HepG2 (cell line): Measurements from ENCODE around the gene CNP. TPM values are rescaled to one million over a fixed set of nuclear protein-coding genes. Genes with fewer than 3 reads are reported as not detected.
A peak's percentile ranks its signal among the peaks of the same experiment; 100 is the strongest.

ENCODE experiments used
- ATF1 ChIP-seq: IDR thresholded peaks from 2 replicates; pipeline ENCODE4 v1.6.1; 2016; ENCODE audit warnings: mild to moderate bottlenecking, control low read depth
- ATRX ChIP-seq: sonication (generic); formaldehyde crosslinking; IDR thresholded peaks from 2 replicates; pipeline ENCODE4 v1.4.0; 2020; ENCODE audit warnings: missing genetic modification reagents, borderline replicate concordance
- BRCA1 ChIP-seq: sonication (generic); formaldehyde crosslinking; IDR thresholded peaks from 2 replicates; pipeline ENCODE4 v1.4.0; 2020; ENCODE audit warnings: missing genetic modification reagents
- BRD4 ChIP-seq: sonication (generic); formaldehyde crosslinking; IDR thresholded peaks from 2 replicates; pipeline ENCODE4 v1.4.0; 2020; ENCODE audit warnings: missing genetic modification reagents
- CSRNP2 ChIP-seq: sonication (generic); formaldehyde crosslinking; conservative IDR thresholded peaks from 2 replicates; pipeline ENCODE4 v1.8.0; 2022; ENCODE audit warnings: low read depth, missing genetic modification reagents
- ETV6 ChIP-seq: sonication (generic); formaldehyde crosslinking; conservative IDR thresholded peaks from 2 replicates; pipeline ENCODE4 v1.4.0; 2020; ENCODE audit warnings: missing genetic modification reagents
- GPN1 ChIP-seq: sonication (generic); formaldehyde crosslinking; IDR thresholded peaks from 2 replicates; pipeline ENCODE4 v1.5.1; 2020; ENCODE audit warnings: missing genetic modification reagents, borderline replicate concordance
- HOXA9 ChIP-seq: sonication (generic); formaldehyde crosslinking; IDR thresholded peaks from 2 replicates; pipeline ENCODE4 v1.8.1; 2022; ENCODE audit warnings: missing genetic modification reagents, mild to moderate bottlenecking, moderate library complexity, borderline replicate concordance
- MBNL3 ChIP-seq: fragments of 250-450 bp; sonication (Bioruptor Pico); conservative IDR thresholded peaks from 2 replicates; pipeline ENCODE4 v1.8.0; 2022; ENCODE audit warnings: mild to moderate bottlenecking, inconsistent platforms
- MTA1 ChIP-seq: sonication (generic); formaldehyde crosslinking; IDR thresholded peaks from 2 replicates; pipeline ENCODE4 v1.4.0; 2020; ENCODE audit warnings: missing genetic modification reagents, mild to moderate bottlenecking, borderline replicate concordance
- NCOR1 ChIP-seq: fragments of 200-600 bp; sonication (generic); IDR thresholded peaks from 2 replicates; pipeline ENCODE4 v1.7.0; 2017; ENCODE audit warnings: antibody characterized with exemption, low read length, borderline replicate concordance
- NR3C1 ChIP-seq: sonication (generic); formaldehyde crosslinking; IDR thresholded peaks from 2 replicates; pipeline ENCODE4 v1.4.0; 2020; ENCODE audit warnings: missing genetic modification reagents
- RAD21 ChIP-seq: fragments of 450-650 bp; formaldehyde crosslinking; IDR thresholded peaks from 2 replicates; pipeline ENCODE4 v1.5.0; 2020; ENCODE audit warnings: mild to moderate bottlenecking
- SALL2 ChIP-seq: sonication (generic); formaldehyde crosslinking; IDR thresholded peaks from 2 replicates; pipeline ENCODE4 v1.8.1; 2023; ENCODE audit warnings: mild to moderate bottlenecking, missing genetic modification reagents, inconsistent platforms
- SIN3B ChIP-seq: fragments of 150-350 bp; IDR thresholded peaks from 2 replicates; pipeline ENCODE4 v1.6.1; 2014; ENCODE audit warnings: low read length
- SMAD3 ChIP-seq: sonication (generic); formaldehyde crosslinking; IDR thresholded peaks from 2 replicates; pipeline ENCODE4 v1.4.0; 2020; ENCODE audit warnings: missing genetic modification reagents
- TARDBP ChIP-seq: sonication (generic); formaldehyde crosslinking; IDR thresholded peaks from 2 replicates; pipeline ENCODE4 v1.8.0; 2022; ENCODE audit warnings: mild to moderate bottlenecking, missing genetic modification reagents
- ZFX ChIP-seq: sonication (generic); formaldehyde crosslinking; IDR thresholded peaks from 2 replicates; pipeline ENCODE4 v1.4.0; 2020; ENCODE audit warnings: mild to moderate bottlenecking, low read depth, missing genetic modification reagents, moderate library complexity
- ZNF160 ChIP-seq: sonication (generic); formaldehyde crosslinking; IDR thresholded peaks from 2 replicates; pipeline ENCODE4 v1.8.0; 2022; ENCODE audit warnings: mild to moderate bottlenecking, inconsistent platforms, missing genetic modification reagents
- ZNF225 ChIP-seq: sonication (generic); formaldehyde crosslinking; IDR thresholded peaks from 2 replicates; pipeline ENCODE4 v1.4.0; 2020; ENCODE audit warnings: mild to moderate bottlenecking, missing genetic modification reagents
- ZNF232 ChIP-seq: sonication (generic); formaldehyde crosslinking; IDR thresholded peaks from 2 replicates; pipeline ENCODE4 v1.4.0; 2020; ENCODE audit warnings: missing genetic modification reagents, borderline replicate concordance
- ZNF780A ChIP-seq: sonication (generic); formaldehyde crosslinking; IDR thresholded peaks from 2 replicates; pipeline ENCODE4 v1.8.0; 2022; ENCODE audit warnings: mild to moderate bottlenecking, missing genetic modification reagents, moderate library complexity
- polyA plus RNA-seq, 8 experiments: library from polyadenylated mRNA; depleted of rRNA in 3 of 8; stranded (reverse) in 7 of 8; unstranded in 1 of 8; fragments of >200 nt; fragmentation: Illumina TruSeq in 4 of 8; extraction: Trizol in 4 of 8; gene quantifications; 2 replicates each; pipeline versions ENCODE4 v1.2.1 to v1.2.3, GENCODE V29; 2011 to 2016; ENCODE audit warnings: low read depth in 4 of 8, missing spikeins in 1 of 8, mixed read lengths in 1 of 8; ENCODE audit not compliant: insufficient read depth in 1 of 8
- total RNA-seq, 5 experiments: library from RNA; depleted of rRNA; stranded (reverse); fragments of >200 nt; fragmentation: Illumina TruSeq; extraction: Trizol; gene quantifications; 2 replicates each; pipeline ENCODE4 v1.2.3, GENCODE V29; 2016; ENCODE audit warnings: low read depth in 1 of 5

CNP gene
- total and polyA plus RNA-seq, 2 of the 13 experiments (the other 11 are each of a cell fraction or from before 2014, with no cell fraction given), result 97.2 to 161 TPM

DNA sequence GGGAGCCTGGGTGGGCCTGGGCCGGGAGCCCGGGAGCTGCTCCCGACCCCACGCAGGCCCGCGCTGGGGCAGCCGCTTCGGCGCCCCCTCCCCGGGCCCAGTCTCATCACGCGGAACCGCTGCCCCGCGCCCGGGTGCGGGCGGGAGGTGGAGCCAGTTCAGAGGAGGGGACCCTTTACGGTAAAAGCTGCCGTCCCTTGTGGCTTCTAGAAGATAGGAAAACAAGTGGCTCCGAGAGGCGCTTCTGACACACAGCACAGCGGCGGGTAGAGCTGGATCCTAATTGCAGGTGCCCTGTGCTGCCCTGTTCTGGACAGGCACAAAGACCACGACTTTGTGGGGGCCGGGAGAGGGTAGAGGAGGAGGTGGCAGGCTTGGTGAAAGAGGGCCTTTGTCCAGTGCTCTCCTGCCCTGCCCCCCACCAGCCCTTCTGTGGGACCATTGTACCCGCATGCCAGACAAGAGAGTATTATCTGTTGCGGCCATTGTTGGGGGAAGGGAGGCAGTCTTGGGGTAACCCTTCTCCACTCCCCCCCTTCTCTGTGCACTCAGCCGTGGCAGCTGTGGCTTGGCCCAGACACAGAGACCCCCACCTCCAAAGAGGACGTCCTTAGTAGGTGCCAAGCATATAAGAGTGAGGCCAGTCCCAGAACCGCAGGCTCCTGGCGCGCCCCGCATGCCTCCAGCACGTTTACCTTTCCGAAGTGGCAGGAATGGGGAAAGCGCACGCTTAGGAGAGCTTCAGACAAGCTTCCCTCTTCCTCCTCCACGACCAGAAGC lies 736 bp downstream of the CNP start (continued):
- no peak for TF ChIP-seq CSRNP2 (CRISPR knock-in tag)
- no peak for TF ChIP-seq ZNF225 (CRISPR knock-in tag)
- peak; percentile 11 for TF ChIP-seq ZFX (CRISPR knock-in tag)
- TF ChIP-seq NR3C1 (CRISPR knock-in tag), result no peak
- TF ChIP-seq BRD4 (CRISPR knock-in tag), result 0 out of 2 replicates have a peak, but pooled peaks have one; percentile 4
- no peak for TF ChIP-seq NCOR1
- TF ChIP-seq BRCA1 (CRISPR knock-in tag), result no peak
- TF ChIP-seq ETV6 (CRISPR knock-in tag), result 0 out of 2 replicates have a peak, but pooled peaks have one; percentile 16
- TF ChIP-seq SIN3B, result no peak
- no peak for TF ChIP-seq ZNF160 (CRISPR knock-in tag)
- no peak for TF ChIP-seq ATRX
- no peak for TF ChIP-seq SMAD3 (CRISPR knock-in tag)
- TF ChIP-seq MTA1 (CRISPR knock-in tag), result no peak; the same call in 1 of the 2 replicates
- TF ChIP-seq HOXA9 (CRISPR knock-in tag), result no peak; the same call in 1 of the 2 replicates
- TF ChIP-seq ZNF232 (CRISPR knock-in tag), result 0 out of 2 replicates have a peak, but pooled peaks have one; percentile 30
- TF ChIP-seq ZNF780A (CRISPR knock-in tag), result no peak
- no peak for TF ChIP-seq SALL2 (CRISPR knock-in tag)
- no peak for TF ChIP-seq ATF1 (CRISPR knock-in tag)
- no peak for TF ChIP-seq MBNL3 (CRISPR knock-in tag)
- TF ChIP-seq TARDBP (CRISPR knock-in tag), result no peak; the same call in 1 of the 2 replicates
- no peak for TF ChIP-seq GPN1 (CRISPR knock-in tag)
- no peak for TF ChIP-seq RAD21 (CRISPR knock-in tag)
